Right renal cortex interstitium (tissue), 3 donors: ENCODE measurements around the gene NCEH1. TPM values are rescaled to one million over a fixed set of nuclear protein-coding genes. Genes with fewer than 3 reads are reported as not detected.
A peak's percentile ranks its signal among the peaks of the same experiment; 100 is the strongest.

Source experiments
- DNase-seq, 3 donors: peaks; one replicate each; pipeline ENCODE4 v3.0.0-alpha.2; 2013; ENCODE audit warnings: low read depth in 3 of 3, low spot score in 2 of 3
- polyA plus RNA-seq, 3 donors: library from polyadenylated mRNA; unstranded; fragments of 120-200 nt; gene quantifications; one replicate each; pipeline ENCODE4 v1.2.1, GENCODE V29; 2013; ENCODE audit not compliant: insufficient read length in 3 of 3

NCEH1 gene
- polyA plus RNA-seq, 3 donors = 4.0 to 4.8 (median 4.3) TPM

- DNase-seq = no peak
Measured at GRCh38 chr3:172649987-172650386, 60.9 kb downstream of the NCEH1 start.

- no peak for DNase-seq
Measured at GRCh38 chr3:172648747-172649146, 62.1 kb downstream of the NCEH1 start.

- DNase-seq = no peak
Measured at GRCh38 chr3:172647823-172648222, 63.0 kb downstream of the NCEH1 start.

- DNase-seq = no peak
Measured at GRCh38 chr3:172647080-172647479, 63.8 kb downstream of the NCEH1 start.

- no peak for DNase-seq
Measured at GRCh38 chr3:172646439-172647015, 64.3 kb downstream of the NCEH1 start.

- DNase-seq = no peak
Measured at GRCh38 chr3:172644258-172644657, 66.6 kb downstream of the NCEH1 start.

GRCh38 chr3:172643506-172644179 is 67.2 kb downstream of the NCEH1 start:
- DNase-seq = no peak

- DNase-seq = no peak
Measured at GRCh38 chr3:172641291-172641690, 69.6 kb downstream of the NCEH1 start.

- DNase-seq = no peak
Measured at GRCh38 chr3:172640751-172641150, 70.1 kb downstream of the NCEH1 start.

- no peak for DNase-seq
Measured at GRCh38 chr3:172635588-172635987, 75.3 kb downstream of the NCEH1 start.

GRCh38 chr3:172634948-172635347 is 75.9 kb downstream of the NCEH1 start:
- DNase-seq = no peak

- DNase-seq = no peak
Measured at GRCh38 chr3:172630316-172630715, 80.6 kb downstream of the NCEH1 start.

- DNase-seq = no peak
Measured at GRCh38 chr3:172629470-172629869, 81.4 kb downstream of the NCEH1 start.

GRCh38 chr3:172627057-172627809 is 83.6 kb downstream of the NCEH1 start:
- no peak for DNase-seq

GRCh38 chr3:172626021-172626640 is 84.7 kb downstream of the NCEH1 start:
- DNase-seq = no peak

GRCh38 chr3:172625404-172625803 is 85.5 kb downstream of the NCEH1 start:
- DNase-seq = no peak

- DNase-seq = no peak
Measured at GRCh38 chr3:172624999-172625398, 85.9 kb downstream of the NCEH1 start.

- DNase-seq = peak in 1 of 3 donors; percentile 13
Measured at GRCh38 chr3:172622916-172623700, 87.8 kb downstream of the NCEH1 start.

- DNase-seq = no peak
Measured at GRCh38 chr3:172622156-172622555, 88.7 kb downstream of the NCEH1 start.

GRCh38 chr3:172617976-172618375 is 92.9 kb downstream of the NCEH1 start:
- no peak for DNase-seq
